Measurements from ENCODE around the gene ATP6V0E2.

ATP6V0E2 gene

DNA sequence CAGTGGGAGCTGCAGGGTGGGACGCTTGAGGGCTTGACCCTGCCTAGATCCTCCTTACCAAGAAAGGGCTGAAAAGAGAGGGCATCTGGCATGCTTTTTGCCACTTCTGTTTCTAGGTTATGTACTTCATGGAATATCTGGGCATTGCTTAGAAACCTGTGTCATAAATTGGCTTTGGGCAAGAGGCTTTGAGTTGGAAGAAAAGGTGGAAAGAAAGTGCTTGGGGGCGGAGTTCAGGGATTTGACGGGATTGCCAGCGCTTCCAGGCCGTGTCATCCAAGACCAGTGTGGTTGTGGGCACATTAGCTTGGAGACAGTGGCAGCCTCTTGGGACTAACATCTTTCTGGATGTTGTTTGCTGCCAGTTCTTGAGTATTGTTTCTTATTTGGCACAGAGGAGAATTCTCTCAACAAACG is 34.8 kb upstream of the ATP6V0E2 start:
- no peak for DNase-seq

GRCh38 chr7:149839933-149840332 is 33.8 kb upstream of the ATP6V0E2 start:
- no peak for DNase-seq

DNA sequence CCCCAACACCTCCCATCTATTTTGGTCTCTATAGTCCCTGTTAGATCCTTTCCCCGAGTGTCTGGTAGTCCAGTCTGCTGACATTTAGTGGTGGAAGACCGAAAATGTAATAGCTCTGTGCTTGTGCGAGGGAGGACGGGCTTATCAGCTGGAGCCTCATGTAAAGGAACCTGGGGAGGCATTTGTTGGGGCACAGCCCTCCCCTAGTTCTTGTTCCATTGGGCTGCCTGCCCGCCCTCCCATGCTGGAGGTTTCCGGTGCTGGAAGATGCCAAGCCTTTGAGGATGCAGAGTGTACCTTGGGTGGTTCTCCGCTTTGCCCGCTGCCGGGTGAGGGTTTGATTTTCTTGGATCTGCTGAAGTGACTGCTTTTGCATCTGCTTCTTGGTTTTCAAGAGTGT is 30.2 kb upstream of the ATP6V0E2 start:
- no peak for DNase-seq

DNA sequence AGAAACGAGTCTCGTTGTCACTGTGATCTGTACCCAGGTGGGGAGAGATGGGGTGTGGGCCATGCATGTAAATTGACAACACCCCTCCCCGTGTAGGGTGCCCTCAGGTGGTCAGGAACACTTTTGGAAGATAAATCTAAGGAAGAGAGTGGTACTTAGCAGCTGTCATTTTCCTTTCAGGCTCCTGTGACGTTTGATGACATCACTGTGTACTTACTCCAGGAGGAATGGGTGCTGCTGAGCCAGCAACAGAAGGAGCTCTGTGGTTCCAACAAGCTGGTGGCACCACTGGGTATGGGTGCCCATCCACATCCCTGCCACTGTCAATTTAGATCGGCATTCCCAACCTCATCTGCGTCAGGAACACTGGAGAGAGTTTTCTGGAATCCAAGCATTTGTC is 29.3 kb upstream of the ATP6V0E2 start:
- no peak for DNase-seq

GRCh38 chr7:149845257-149845980 is 28.4 kb upstream of the ATP6V0E2 start:
- DNase-seq: no peak

- no peak for DNase-seq
These were observed 27.7 kb upstream of the ATP6V0E2 start for GRCh38 chr7:149846021-149846420.

DNA sequence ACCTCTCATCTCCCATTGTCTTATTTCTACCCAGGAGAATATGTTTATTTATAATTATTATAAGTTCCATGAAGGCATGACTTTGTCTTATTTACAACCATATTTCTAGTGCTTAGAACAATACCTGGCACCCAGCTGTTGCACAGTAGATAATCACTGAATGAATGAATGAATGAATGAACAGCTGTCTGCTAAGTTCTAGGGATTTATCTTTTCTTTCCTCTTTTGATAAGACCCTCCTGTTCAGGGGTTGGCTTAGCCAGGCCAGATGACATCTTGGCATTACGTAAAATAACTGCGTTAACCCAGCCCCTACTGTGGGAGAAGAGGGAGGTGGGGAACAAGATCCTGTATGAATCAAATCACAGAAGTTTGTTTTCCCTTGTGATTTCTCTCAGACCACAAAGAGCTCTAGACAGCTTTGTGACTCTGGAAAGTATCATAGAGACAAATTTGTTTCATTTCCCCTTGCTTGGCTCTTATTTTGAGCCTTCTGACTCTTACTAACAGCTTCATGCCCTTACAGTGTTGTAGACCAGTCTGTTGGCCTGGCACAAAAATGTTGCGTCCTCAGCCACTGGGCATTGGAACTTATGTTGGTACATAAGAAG is 27.2 kb upstream of the ATP6V0E2 start:
- no peak for DNase-seq

GRCh38 chr7:149849174-149849573 is 24.6 kb upstream of the ATP6V0E2 start:
- no peak for DNase-seq

GRCh38 chr7:149850007-149850594 is 23.7 kb upstream of the ATP6V0E2 start:
- no peak for DNase-seq

DNA sequence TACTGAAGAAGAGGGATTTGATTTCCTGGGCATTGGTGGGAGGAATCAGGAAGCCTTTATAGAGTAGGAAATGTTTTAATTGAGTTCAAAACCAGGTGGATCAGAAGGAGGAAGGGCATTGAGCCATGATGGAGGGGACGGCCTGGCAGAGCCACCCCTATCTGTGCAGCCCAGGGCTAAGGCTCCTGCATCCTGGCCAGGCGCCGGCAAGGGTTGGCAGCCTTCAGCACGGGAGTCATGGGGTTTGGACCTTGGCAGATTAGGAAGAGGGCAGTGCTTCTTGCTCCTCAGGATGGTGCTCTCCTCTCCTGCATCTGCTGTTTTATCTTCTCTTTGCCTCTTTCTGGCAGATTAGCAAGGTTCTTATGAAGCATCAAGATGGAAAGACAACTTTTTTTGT is 23.1 kb upstream of the ATP6V0E2 start:
- no peak for DNase-seq

DNA sequence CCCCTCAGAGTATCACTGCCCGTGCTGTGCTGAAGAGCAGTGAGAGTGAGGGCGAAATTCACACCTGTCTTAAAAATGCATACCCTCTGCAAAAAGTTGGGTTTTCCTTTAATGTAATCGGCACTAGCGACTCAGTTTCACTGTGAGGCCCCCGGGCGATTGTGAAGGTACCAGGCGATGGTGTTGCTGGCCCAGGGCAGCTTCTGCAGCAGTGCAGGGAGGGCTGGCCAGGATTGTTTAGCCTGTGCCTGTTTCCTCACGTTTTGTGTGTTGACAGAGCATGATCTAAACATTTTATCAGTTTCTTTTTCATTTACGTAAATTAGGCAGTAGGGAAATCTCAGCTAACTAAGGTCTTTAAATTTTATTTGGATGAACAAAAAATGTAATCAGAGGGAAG is 22.3 kb upstream of the ATP6V0E2 start:
- no peak for DNase-seq

DNA sequence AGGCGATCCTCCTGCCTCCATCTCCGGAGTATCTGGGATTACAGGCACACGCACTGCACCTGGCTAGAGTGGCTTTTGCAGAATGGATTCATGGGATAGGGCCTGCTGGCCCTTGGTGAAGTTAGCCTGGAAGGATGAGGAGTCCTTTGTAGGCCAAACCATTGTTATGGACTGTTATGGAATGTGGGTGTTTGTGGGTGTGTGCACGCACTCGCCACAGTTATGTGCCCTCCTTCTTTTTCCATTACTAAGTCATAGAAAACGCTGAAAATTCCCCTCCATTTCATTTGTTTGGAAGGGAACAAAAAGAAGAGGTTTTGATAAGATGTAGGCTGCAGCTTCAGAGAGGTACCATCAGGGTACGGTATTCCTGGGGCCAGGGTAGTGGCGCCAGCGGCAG is 20.6 kb upstream of the ATP6V0E2 start:
- no peak for DNase-seq

DNA sequence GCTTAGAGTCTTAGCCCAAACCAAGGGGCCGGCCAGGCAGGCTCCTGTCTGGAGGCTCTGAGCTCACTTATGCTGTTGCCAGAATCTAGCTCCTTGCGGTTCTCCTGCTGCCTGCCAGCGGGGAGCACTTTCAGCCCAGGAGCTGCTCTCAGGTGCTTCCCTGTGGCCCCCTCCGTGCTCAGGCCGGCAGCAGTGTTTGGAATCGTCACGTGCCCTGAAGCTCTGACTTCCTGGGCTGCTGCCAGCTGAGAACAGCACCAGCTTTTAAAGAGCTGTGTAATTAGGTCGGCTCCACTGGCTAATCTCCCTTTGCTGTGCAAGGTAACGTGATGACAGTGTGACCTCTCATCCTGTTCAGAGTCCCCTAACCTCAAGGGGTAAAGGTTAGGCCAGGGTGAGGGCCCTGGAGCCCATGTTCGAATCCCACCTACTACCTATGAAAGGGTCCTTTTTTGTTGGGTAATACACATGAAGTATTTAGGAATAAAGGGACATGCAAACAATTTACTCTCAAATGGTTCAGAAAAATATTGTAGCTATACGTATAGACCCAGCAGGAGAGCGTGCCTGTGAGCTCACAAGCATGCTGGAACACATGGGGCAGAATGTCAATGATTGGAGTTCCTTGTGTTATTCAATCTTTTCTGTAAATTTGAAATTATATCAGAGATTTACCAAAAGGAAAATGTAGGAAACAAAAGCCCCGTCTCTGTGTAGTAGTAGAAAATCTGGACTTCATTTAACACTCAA is 19.0 kb upstream of the ATP6V0E2 start:
- DNase-seq: no peak

GRCh38 chr7:149855361-149856305 is 18.1 kb upstream of the ATP6V0E2 start:
- no peak for DNase-seq

DNA sequence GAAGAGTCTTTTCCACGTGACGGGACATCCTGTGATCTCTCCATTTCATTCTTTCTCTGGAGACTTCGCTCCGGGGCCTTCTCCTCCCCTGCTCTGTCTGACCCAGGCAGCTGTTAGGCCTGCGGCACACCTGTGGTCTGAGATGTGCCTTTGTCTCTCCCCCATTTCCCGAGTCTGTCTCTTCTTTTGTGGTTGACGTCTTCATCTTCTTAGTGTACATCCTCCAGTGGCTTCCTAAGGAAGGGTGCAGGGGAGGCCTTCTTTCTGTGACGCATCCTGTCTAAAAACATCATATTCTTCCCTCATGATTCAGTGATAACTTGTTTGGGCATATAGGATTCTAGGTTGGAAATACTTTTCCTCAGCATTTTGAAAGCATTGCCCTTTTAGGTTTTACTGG is 17.2 kb upstream of the ATP6V0E2 start:
- no peak for DNase-seq

DNA sequence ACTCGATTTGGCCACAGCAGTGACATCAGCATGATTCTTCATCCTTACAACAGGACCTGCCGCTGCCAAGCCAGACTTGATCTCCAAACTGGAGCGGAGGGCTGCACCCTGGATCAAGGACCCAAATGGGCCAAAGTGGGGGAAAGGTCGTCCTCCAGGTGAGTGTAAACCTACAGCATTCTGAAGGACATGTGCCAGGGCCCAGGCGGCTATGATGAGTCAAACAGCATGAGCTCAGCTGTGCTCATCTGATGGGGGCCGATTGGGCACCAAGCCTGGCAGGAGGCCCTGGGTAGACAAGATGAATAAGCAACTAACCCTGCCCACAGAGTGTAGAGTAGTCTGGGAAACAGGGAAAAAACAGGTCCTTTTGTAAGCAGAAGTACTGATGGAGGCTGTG is 14.4 kb upstream of the ATP6V0E2 start:
- no peak for DNase-seq

- no peak for DNase-seq
These were observed 13.9 kb upstream of the ATP6V0E2 start for GRCh38 chr7:149859876-149860275.

DNA sequence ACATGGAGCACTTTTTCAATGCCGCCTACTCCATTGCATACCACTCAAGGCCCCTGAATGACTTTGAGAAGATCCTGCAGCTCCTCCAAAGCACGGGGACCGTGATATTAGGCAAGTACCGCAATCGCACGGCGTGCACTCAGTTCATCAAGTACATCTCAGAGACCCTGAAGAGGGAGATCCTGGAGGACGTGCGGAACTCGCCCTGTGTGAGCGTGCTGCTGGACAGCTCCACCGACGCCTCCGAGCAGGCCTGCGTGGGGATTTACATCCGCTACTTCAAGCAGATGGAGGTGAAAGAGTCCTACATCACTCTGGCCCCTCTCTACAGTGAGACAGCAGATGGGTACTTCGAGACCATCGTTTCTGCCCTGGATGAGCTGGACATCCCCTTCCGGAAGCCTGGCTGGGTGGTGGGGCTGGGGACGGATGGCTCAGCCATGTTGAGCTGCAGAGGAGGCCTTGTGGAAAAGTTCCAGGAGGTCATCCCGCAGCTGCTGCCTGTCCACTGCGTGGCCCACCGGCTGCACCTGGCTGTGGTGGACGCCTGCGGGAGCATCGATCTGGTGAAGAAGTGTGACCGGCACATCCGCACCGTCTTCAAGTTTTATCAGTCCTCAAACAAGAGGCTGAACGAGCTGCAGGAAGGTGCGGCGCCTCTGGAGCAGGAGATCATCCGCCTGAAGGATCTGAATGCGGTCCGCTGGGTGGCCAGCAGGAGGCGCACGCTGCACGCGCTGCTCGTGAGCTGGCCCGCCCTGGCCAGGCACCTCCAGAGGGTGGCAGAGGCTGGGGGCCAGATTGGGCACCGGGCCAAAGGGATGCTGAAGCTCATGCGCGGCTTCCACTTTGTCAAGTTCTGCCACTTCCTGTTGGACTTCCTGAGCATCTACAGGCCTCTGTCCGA is 12.7 kb upstream of the ATP6V0E2 start:
- no peak for DNase-seq

- no peak for DNase-seq
These were observed 12.1 kb upstream of the ATP6V0E2 start for GRCh38 chr7:149861728-149862045.

DNA sequence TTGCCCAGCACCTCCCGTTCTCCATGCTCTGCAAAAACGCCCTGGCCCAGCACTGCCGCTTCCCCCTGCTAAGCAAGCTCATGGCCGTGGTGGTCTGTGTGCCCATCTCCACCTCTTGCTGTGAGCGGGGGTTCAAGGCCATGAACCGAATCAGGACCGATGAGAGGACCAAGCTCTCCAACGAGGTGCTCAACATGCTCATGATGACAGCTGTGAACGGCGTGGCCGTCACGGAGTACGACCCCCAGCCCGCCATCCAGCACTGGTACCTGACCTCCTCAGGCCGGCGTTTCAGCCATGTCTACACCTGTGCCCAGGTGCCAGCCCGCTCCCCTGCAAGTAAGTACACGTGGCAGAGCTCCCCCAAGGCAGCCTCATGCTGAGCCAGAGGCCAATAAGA is 11.6 kb upstream of the ATP6V0E2 start:
- DNase-seq: no peak

- no peak for DNase-seq
These were observed 10.3 kb upstream of the ATP6V0E2 start for GRCh38 chr7:149863500-149863899.

GRCh38 chr7:149864023-149864422 is 9.7 kb upstream of the ATP6V0E2 start:
- no peak for DNase-seq

Measured in bone marrow (tissue), 2 donors.